Fibroblast of pulmonary artery (primary cell): ENCODE results near the gene ECHS1.
"Not testable (repeated sequence)": the region's sequence is repeated elsewhere in the genome, so short reads cannot be mapped to it uniquely, and the experiment has no call there.

Experiments
- DNase-seq: peaks from one replicate; pipeline ENCODE4 v3.0.0-alpha.2; 2010; ENCODE audit warnings: low read depth
- H3K4me3 ChIP-seq: replicated peaks from 2 replicates; pipeline ENCODE4 v1.5.1; 2011; ENCODE audit warnings: low read depth, mild to moderate bottlenecking, control low read depth, low read length, moderate library complexity
- CTCF ChIP-seq: IDR thresholded peaks from 2 replicates; pipeline ENCODE4 v1.5.1; 2011; ENCODE audit warnings: mild to moderate bottlenecking, control low read depth, low read length, inconsistent platforms; ENCODE audit errors: missing control alignments

The ECHS1 gene

GRCh38 chr10:133418289-133418993, 45.3 kb upstream of the ECHS1 start:
- TF ChIP-seq CTCF: no peak
- DNase-seq: no peak
- H3K4me3 ChIP-seq: no peak overlapping the region

- no peak for DNase-seq
- no peak overlapping the region for H3K4me3 ChIP-seq
- no peak for TF ChIP-seq CTCF
Observed at GRCh38 chr10:133415752-133416151, 42.6 kb upstream of the ECHS1 start.

GRCh38 chr10:133414401-133414800, 41.2 kb upstream of the ECHS1 start:
- DNase-seq: not testable (repeated sequence)

GRCh38 chr10:133412381-133412711, 39.2 kb upstream of the ECHS1 start:
- no peak overlapping the region for H3K4me3 ChIP-seq

More at GRCh38 chr10:133414401-133414800, 41.2 kb upstream of the ECHS1 start:
- H3K4me3 ChIP-seq: not testable (repeated sequence)

GRCh38 chr10:133411523-133412380, 38.6 kb upstream of the ECHS1 start:
- TF ChIP-seq CTCF: no peak
- H3K4me3 ChIP-seq: no peak overlapping the region
- no peak for DNase-seq

More at GRCh38 chr10:133412381-133412711, 39.2 kb upstream of the ECHS1 start:
- TF ChIP-seq CTCF: no peak
- DNase-seq: no peak

GRCh38 chr10:133405844-133406527, 32.8 kb upstream of the ECHS1 start:
- DNase-seq: no peak
- TF ChIP-seq CTCF: no peak
- no peak overlapping the region for H3K4me3 ChIP-seq

GRCh38 chr10:133405272-133405671, 32.1 kb upstream of the ECHS1 start:
- no peak for TF ChIP-seq CTCF
- DNase-seq: no peak
- H3K4me3 ChIP-seq: no peak overlapping the region
